Measurements from ENCODE around the gene MARF1. TPM values are rescaled to one million over a fixed set of nuclear protein-coding genes. Genes with fewer than 3 reads are reported as not detected.

The MARF1 gene
- total RNA-seq, 1 donor from 2014 or later, result 13.4 TPM

DNA sequence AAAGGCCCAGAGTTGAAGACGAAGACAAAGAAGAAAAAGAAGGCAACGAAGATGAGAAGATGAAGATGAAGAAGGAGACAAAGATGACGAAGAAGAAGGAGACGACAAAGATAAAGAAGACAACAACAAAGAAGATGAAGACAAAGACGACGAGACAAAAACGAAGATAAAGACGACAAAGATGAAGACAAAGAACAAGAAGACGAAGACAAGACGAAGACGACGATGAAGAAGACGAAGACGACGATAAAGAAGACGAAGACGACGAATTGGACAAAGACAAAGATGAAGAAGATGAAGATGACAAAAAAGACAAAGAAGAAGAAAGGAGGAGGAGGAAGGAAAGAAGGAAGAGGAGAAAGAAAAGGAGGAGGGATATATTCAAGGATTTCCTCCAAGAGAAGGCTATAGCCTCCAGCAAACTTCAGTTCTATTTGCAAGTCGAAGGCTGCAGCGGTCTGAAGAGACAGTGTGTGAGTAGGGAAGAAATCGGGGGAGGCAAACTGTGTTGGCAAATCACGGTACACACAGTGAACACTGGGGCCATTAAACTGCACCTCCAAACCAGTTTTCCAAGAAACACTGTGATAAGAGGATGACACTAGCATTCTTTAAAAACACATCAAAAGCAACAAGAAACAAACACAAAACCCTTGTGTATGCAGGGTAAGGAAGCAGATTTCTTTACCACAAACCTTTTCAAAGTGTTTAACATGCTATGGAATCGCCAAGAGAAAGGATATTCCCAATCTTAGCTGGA is 40.5 kb downstream of the MARF1 start:
- peaks cover 7% of the 10 kb centered on the region for H3K27me3 Mint-ChIP-seq (ENCODE audit: insufficient read depth, low read depth)
- Histone ChIP-seq H3K36me3 (peaks cover 3% of the 10 kb centered on the region), H3K4me1 (no peaks in the 10 kb centered on the region), H2AFZ (replicated peaks) (no peak overlapping the region), H4K20me1 (ENCODE audit: low read depth) (no peaks in the 10 kb centered on the region), H3K4me3 (no peak overlapping the region), H3K9ac (no peak overlapping the region), H3K4me2 (no peak overlapping the region), H3F3A (ENCODE audit: low read depth) (no peaks in the 10 kb centered on the region), H3K27me3 (no peaks in the 10 kb centered on the region), H3K9me3 (ENCODE audit: low read depth) (no peaks in the 10 kb centered on the region), H3K79me2 (ENCODE audit: low read depth) (no peaks in the 10 kb centered on the region), H3K27ac (no peak overlapping the region)
- H3K9me3 Mint-ChIP-seq, result no peaks in the 10 kb centered on the region
- no peaks in the 10 kb centered on the region for H3K4me1 Mint-ChIP-seq
- peaks cover 37% of the 10 kb centered on the region for H3K36me3 Mint-ChIP-seq
- DNase-seq (ENCODE audit: low spot score), result no peak
- no peak overlapping the region for H3K27ac Mint-ChIP-seq
- no peak overlapping the region for H3K4me3 Mint-ChIP-seq
- TF ChIP-seq EZH2 (IDR thresholded peaks at IDR 0.05), result no peak
- no peak for TF ChIP-seq EZH2phosphoT487 (IDR thresholded peaks at IDR 0.05)
- TF ChIP-seq CTCF (IDR thresholded peaks at IDR 0.05), result no peak

GRCh38 chr16:15601212-15601879 is 41.6 kb downstream of the MARF1 start:
- H3K36me3 Mint-ChIP-seq, result peaks cover 32% of the 10 kb centered on the region
- Histone ChIP-seq H3K79me2 (ENCODE audit: low read depth) (no peaks in the 10 kb centered on the region), H3K4me3 (no peak overlapping the region), H3K9me3 (ENCODE audit: low read depth) (no peaks in the 10 kb centered on the region), H3K4me2 (no peak overlapping the region), H3K4me1 (no peaks in the 10 kb centered on the region), H3K9ac (no peak overlapping the region), H3K27me3 (no peaks in the 10 kb centered on the region), H2AFZ (replicated peaks) (no peak overlapping the region), H3K27ac (no peak overlapping the region), H3K36me3 (peaks cover 3% of the 10 kb centered on the region), H4K20me1 (ENCODE audit: low read depth) (no peaks in the 10 kb centered on the region), H3F3A (ENCODE audit: low read depth) (no peaks in the 10 kb centered on the region)
- TF ChIP-seq CTCF (IDR thresholded peaks at IDR 0.05) (no peak), EZH2 (IDR thresholded peaks at IDR 0.05) (no peak), EZH2phosphoT487 (IDR thresholded peaks at IDR 0.05) (no peak)
- peaks cover 7% of the 10 kb centered on the region for H3K27me3 Mint-ChIP-seq (ENCODE audit: insufficient read depth, low read depth)
- no peak overlapping the region for H3K4me3 Mint-ChIP-seq
- H3K9me3 Mint-ChIP-seq, result no peaks in the 10 kb centered on the region
- no peaks in the 10 kb centered on the region for H3K4me1 Mint-ChIP-seq
- no peak for DNase-seq (ENCODE audit: low spot score)
- no peak overlapping the region for H3K27ac Mint-ChIP-seq

GRCh38 chr16:15599303-15600070 is 43.5 kb downstream of the MARF1 start:
- Mint-ChIP-seq H3K4me3 (no peak overlapping the region), H3K27me3 (ENCODE audit: insufficient read depth, low read depth) (peaks cover 2% of the 10 kb centered on the region), H3K4me1 (no peaks in the 10 kb centered on the region), H3K9me3 (no peaks in the 10 kb centered on the region), H3K36me3 (peaks cover 35% of the 10 kb centered on the region), H3K27ac (no peak overlapping the region)
- Histone ChIP-seq H3K9ac (no peak overlapping the region), H3K36me3 (peaks cover 3% of the 10 kb centered on the region), H3K4me2 (no peak overlapping the region), H3K27me3 (no peaks in the 10 kb centered on the region), H3K4me1 (no peaks in the 10 kb centered on the region), H3K27ac (no peak overlapping the region), H4K20me1 (ENCODE audit: low read depth) (no peaks in the 10 kb centered on the region), H3K4me3 (no peak overlapping the region), H3F3A (ENCODE audit: low read depth) (no peaks in the 10 kb centered on the region), H3K9me3 (ENCODE audit: low read depth) (no peaks in the 10 kb centered on the region), H3K79me2 (ENCODE audit: low read depth) (no peaks in the 10 kb centered on the region), H2AFZ (replicated peaks) (no peak overlapping the region)
- DNase-seq (ENCODE audit: low spot score), result no peak
- no peak for TF ChIP-seq EZH2phosphoT487 (IDR thresholded peaks at IDR 0.05)
- TF ChIP-seq CTCF (IDR thresholded peaks at IDR 0.05), result no peak
- no peak for TF ChIP-seq EZH2 (IDR thresholded peaks at IDR 0.05)

Data from neural progenitor cell (in vitro differentiated cells).